HepG2 (cell line): ENCODE results near the gene PPP2R5D. TPM values are rescaled to one million over a fixed set of nuclear protein-coding genes. Genes with fewer than 3 reads are reported as not detected.

ENCODE experiments used
- ETV6 ChIP-seq: sonication (generic); formaldehyde crosslinking; conservative IDR thresholded peaks from 2 replicates; pipeline ENCODE4 v1.4.0; 2020; ENCODE audit warnings: missing genetic modification reagents
- MAZ ChIP-seq, 2 experiments: sonication (generic) in 1 of 2; formaldehyde crosslinking in 1 of 2; IDR thresholded peaks; 2 replicates each; pipeline versions ENCODE4 v1.5.0 to v1.6.1; 2012 to 2020; ENCODE audit warnings: low read depth in 2 of 2, mild to moderate bottlenecking in 2 of 2, borderline replicate concordance in 1 of 2, improper control_type of control experiment in 1 of 2, low read length in 1 of 2, missing genetic modification reagents in 1 of 2, moderate library complexity in 1 of 2
- PHF21A ChIP-seq: sonication (generic); formaldehyde crosslinking; IDR thresholded peaks from 2 replicates; pipeline ENCODE4 v1.5.0; 2020; ENCODE audit warnings: mild to moderate bottlenecking, missing genetic modification reagents
- SETDB1 ChIP-seq: sonication (generic); formaldehyde crosslinking; IDR thresholded peaks from 2 replicates; pipeline ENCODE4 v1.5.1; 2020; ENCODE audit warnings: missing genetic modification reagents, mild to moderate bottlenecking, borderline replicate concordance
- STAG1 ChIP-seq: sonication (generic); formaldehyde crosslinking; IDR thresholded peaks from 2 replicates; pipeline ENCODE4 v1.4.0; 2020; ENCODE audit warnings: missing genetic modification reagents
- TCF12 ChIP-seq, 2 experiments: fragments of 450-650 bp in 1 of 2; sonication (generic) in 1 of 2; formaldehyde crosslinking in 1 of 2; IDR thresholded peaks; 2 replicates each; pipeline versions ENCODE4 v1.6.1 to v1.8.0; 2017 to 2022; ENCODE audit warnings: antibody characterized with exemption in 1 of 2, mild to moderate bottlenecking in 1 of 2, missing genetic modification reagents in 1 of 2, moderate library complexity in 1 of 2
- THAP11 ChIP-seq: IDR thresholded peaks from 2 replicates; pipeline ENCODE4 v1.6.1; 2016; ENCODE audit warnings: missing biosample characterization, missing genetic modification reagents
- ZBTB38 ChIP-seq: sonication (generic); formaldehyde crosslinking; IDR thresholded peaks from 2 replicates; pipeline ENCODE4 v1.5.1; 2020; ENCODE audit warnings: mild to moderate bottlenecking, missing genetic modification reagents
- ZNF24 ChIP-seq: fragments of 450-650 bp; IDR thresholded peaks from 2 replicates; pipeline ENCODE4 v1.6.1; 2017; ENCODE audit warnings: antibody characterized with exemption, mild to moderate bottlenecking
- ZNF557 ChIP-seq: sonication (generic); formaldehyde crosslinking; IDR thresholded peaks from 2 replicates; pipeline ENCODE4 v1.4.0; 2020; ENCODE audit warnings: missing genetic modification reagents
- polyA plus RNA-seq, 8 experiments: library from polyadenylated mRNA; depleted of rRNA in 3 of 8; stranded (reverse) in 7 of 8; unstranded in 1 of 8; fragments of >200 nt; fragmentation: Illumina TruSeq in 4 of 8; extraction: Trizol in 4 of 8; gene quantifications; 2 replicates each; pipeline versions ENCODE4 v1.2.1 to v1.2.3, GENCODE V29; 2011 to 2016; ENCODE audit warnings: low read depth in 4 of 8, missing spikeins in 1 of 8, mixed read lengths in 1 of 8; ENCODE audit not compliant: insufficient read depth in 1 of 8
- total RNA-seq, 5 experiments: library from RNA; depleted of rRNA; stranded (reverse); fragments of >200 nt; fragmentation: Illumina TruSeq; extraction: Trizol; gene quantifications; 2 replicates each; pipeline ENCODE4 v1.2.3, GENCODE V29; 2016; ENCODE audit warnings: low read depth in 1 of 5
- TF ChIP-seq, protein P1 (sequence below): fragments of 450-650 bp; IDR thresholded peaks from 2 replicates; pipeline ENCODE4 v1.6.1; 2017; ENCODE audit warnings: mild to moderate bottlenecking
- TF ChIP-seq, protein P2 (sequence below): sonication (generic); formaldehyde crosslinking; IDR thresholded peaks from 2 replicates; pipeline ENCODE4 v1.5.1; 2020; ENCODE audit warnings: mild to moderate bottlenecking, missing genetic modification reagents, moderate library complexity
- TF ChIP-seq, protein P3 (sequence below): IDR thresholded peaks from 2 replicates; pipeline ENCODE4 v1.6.1; 2016; ENCODE audit warnings: control low read depth
- TF ChIP-seq, protein P4 (sequence below): IDR thresholded peaks from 2 replicates; pipeline ENCODE4 v1.6.1; 2012; ENCODE audit warnings: low read length, improper control_type of control experiment

PPP2R5D gene
- total and polyA plus RNA-seq, 2 of the 13 experiments (the other 11 are each of a cell fraction or from before 2014, with no cell fraction given), result 53.7 to 60.4 TPM

DNA sequence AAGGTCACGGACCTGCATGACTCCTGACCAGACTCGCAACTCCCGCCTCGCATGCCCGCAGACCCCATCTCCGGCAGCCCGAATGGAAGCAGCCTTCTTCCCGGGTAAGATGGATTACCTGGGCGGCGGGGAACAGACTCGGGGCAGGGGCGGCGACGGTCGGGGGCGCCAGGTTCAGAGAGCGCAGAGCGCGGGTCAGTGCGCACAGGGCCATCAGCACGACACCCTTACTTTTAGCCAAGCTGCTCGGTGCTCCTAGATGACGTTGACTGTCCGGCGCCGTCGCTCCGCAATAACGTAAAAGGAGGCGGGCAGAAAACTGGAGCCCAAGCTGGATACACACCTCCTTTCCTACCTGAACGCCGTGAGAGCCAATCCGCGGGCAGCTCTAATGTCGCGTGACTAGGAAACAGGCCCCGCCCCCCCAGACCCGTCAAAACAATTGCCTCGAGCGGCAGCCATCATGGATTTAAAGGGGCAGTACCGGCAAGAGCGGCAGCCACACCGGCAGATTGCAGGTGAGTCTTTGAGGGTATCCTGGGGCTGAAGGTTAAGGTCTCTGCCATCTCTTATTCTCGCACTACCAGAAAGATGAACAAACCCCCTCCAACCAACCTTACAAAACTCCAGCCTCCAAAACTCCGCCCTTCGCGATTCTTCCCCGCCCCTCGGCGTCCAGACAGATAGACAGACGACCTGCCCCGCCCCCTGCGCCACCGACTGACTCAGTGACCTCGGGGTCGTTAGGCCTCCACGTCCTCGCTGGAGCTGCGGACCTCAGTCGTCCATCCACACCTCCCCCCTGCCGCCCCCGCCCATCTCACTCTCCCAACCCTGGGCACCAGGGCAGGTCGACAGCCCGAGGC is 75.0 kb downstream of the PPP2R5D start, which contains the start of the genes KLC4 and MRPL2 (continued):
- peak; percentile 67; the same call in 1 of the 2 replicates for TF ChIP-seq ZBTB38 (CRISPR knock-in tag)
- TF ChIP-seq STAG1 (CRISPR knock-in tag), result no peak
- no peak for TF ChIP-seq ZNF24
- no peak; the same call in 1 of the 2 replicates for TF ChIP-seq MAZ (IDR thresholded peaks at IDR 0.05; ENCODE audit: borderline replicate concordance, low read depth, low read length)
- peak; percentile 31; the same call in 1 of the 2 replicates for TF ChIP-seq MAZ (CRISPR knock-in tag; IDR thresholded peaks at IDR 0.05; ENCODE audit: low read depth)
- no peak for TF ChIP-seq SETDB1 (CRISPR knock-in tag)
- peak; percentile 94 for TF ChIP-seq THAP11 (CRISPR knock-in tag)
- TF ChIP-seq, protein P1, sequence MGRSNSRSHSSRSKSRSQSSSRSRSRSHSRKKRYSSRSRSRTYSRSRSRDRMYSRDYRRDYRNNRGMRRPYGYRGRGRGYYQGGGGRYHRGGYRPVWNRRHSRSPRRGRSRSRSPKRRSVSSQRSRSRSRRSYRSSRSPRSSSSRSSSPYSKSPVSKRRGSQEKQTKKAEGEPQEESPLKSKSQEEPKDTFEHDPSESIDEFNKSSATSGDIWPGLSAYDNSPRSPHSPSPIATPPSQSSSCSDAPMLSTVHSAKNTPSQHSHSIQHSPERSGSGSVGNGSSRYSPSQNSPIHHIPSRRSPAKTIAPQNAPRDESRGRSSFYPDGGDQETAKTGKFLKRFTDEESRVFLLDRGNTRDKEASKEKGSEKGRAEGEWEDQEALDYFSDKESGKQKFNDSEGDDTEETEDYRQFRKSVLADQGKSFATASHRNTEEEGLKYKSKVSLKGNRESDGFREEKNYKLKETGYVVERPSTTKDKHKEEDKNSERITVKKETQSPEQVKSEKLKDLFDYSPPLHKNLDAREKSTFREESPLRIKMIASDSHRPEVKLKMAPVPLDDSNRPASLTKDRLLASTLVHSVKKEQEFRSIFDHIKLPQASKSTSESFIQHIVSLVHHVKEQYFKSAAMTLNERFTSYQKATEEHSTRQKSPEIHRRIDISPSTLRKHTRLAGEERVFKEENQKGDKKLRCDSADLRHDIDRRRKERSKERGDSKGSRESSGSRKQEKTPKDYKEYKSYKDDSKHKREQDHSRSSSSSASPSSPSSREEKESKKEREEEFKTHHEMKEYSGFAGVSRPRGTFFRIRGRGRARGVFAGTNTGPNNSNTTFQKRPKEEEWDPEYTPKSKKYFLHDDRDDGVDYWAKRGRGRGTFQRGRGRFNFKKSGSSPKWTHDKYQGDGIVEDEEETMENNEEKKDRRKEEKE, result no peak
- TF ChIP-seq ETV6, result peak; percentile 50; the same call in 1 of the 2 replicates
- TF ChIP-seq, protein P2, sequence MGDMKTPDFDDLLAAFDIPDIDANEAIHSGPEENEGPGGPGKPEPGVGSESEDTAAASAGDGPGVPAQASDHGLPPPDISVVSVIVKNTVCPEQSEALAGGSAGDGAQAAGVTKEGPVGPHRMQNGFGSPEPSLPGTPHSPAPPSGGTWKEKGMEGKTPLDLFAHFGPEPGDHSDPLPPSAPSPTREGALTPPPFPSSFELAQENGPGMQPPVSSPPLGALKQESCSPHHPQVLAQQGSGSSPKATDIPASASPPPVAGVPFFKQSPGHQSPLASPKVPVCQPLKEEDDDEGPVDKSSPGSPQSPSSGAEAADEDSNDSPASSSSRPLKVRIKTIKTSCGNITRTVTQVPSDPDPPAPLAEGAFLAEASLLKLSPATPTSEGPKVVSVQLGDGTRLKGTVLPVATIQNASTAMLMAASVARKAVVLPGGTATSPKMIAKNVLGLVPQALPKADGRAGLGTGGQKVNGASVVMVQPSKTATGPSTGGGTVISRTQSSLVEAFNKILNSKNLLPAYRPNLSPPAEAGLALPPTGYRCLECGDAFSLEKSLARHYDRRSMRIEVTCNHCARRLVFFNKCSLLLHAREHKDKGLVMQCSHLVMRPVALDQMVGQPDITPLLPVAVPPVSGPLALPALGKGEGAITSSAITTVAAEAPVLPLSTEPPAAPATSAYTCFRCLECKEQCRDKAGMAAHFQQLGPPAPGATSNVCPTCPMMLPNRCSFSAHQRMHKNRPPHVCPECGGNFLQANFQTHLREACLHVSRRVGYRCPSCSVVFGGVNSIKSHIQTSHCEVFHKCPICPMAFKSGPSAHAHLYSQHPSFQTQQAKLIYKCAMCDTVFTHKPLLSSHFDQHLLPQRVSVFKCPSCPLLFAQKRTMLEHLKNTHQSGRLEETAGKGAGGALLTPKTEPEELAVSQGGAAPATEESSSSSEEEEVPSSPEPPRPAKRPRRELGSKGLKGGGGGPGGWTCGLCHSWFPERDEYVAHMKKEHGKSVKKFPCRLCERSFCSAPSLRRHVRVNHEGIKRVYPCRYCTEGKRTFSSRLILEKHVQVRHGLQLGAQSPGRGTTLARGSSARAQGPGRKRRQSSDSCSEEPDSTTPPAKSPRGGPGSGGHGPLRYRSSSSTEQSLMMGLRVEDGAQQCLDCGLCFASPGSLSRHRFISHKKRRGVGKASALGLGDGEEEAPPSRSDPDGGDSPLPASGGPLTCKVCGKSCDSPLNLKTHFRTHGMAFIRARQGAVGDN (CRISPR knock-in tag), result peak; percentile 79; the same call in 1 of the 2 replicates
- TF ChIP-seq, protein P3, sequence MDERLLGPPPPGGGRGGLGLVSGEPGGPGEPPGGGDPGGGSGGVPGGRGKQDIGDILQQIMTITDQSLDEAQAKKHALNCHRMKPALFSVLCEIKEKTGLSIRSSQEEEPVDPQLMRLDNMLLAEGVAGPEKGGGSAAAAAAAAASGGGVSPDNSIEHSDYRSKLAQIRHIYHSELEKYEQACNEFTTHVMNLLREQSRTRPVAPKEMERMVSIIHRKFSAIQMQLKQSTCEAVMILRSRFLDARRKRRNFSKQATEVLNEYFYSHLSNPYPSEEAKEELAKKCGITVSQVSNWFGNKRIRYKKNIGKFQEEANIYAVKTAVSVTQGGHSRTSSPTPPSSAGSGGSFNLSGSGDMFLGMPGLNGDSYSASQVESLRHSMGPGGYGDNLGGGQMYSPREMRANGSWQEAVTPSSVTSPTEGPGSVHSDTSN (CRISPR knock-in tag), result no peak; the same call in 1 of the 2 replicates
- TF ChIP-seq ZNF557 (CRISPR knock-in tag), result 0 out of 2 replicates have a peak, but pooled peaks have one; percentile 23
- peak; percentile 19; the same call in 1 of the 2 replicates for TF ChIP-seq PHF21A (CRISPR knock-in tag)
- TF ChIP-seq TCF12 (IDR thresholded peaks at IDR 0.05), result no peak
- TF ChIP-seq TCF12 (CRISPR knock-in tag; IDR thresholded peaks at IDR 0.05), result peak; percentile 60; the same call in 1 of the 2 replicates
- TF ChIP-seq, protein P4, sequence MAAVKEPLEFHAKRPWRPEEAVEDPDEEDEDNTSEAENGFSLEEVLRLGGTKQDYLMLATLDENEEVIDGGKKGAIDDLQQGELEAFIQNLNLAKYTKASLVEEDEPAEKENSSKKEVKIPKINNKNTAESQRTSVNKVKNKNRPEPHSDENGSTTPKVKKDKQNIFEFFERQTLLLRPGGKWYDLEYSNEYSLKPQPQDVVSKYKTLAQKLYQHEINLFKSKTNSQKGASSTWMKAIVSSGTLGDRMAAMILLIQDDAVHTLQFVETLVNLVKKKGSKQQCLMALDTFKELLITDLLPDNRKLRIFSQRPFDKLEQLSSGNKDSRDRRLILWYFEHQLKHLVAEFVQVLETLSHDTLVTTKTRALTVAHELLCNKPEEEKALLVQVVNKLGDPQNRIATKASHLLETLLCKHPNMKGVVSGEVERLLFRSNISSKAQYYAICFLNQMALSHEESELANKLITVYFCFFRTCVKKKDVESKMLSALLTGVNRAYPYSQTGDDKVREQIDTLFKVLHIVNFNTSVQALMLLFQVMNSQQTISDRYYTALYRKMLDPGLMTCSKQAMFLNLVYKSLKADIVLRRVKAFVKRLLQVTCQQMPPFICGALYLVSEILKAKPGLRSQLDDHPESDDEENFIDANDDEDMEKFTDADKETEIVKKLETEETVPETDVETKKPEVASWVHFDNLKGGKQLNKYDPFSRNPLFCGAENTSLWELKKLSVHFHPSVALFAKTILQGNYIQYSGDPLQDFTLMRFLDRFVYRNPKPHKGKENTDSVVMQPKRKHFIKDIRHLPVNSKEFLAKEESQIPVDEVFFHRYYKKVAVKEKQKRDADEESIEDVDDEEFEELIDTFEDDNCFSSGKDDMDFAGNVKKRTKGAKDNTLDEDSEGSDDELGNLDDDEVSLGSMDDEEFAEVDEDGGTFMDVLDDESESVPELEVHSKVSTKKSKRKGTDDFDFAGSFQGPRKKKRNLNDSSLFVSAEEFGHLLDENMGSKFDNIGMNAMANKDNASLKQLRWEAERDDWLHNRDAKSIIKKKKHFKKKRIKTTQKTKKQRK, result no peak
